ENCODE measurements around the gene TUBB6.
A peak's percentile ranks its signal among the peaks of the same experiment; 100 is the strongest.

TUBB6 gene

DNA sequence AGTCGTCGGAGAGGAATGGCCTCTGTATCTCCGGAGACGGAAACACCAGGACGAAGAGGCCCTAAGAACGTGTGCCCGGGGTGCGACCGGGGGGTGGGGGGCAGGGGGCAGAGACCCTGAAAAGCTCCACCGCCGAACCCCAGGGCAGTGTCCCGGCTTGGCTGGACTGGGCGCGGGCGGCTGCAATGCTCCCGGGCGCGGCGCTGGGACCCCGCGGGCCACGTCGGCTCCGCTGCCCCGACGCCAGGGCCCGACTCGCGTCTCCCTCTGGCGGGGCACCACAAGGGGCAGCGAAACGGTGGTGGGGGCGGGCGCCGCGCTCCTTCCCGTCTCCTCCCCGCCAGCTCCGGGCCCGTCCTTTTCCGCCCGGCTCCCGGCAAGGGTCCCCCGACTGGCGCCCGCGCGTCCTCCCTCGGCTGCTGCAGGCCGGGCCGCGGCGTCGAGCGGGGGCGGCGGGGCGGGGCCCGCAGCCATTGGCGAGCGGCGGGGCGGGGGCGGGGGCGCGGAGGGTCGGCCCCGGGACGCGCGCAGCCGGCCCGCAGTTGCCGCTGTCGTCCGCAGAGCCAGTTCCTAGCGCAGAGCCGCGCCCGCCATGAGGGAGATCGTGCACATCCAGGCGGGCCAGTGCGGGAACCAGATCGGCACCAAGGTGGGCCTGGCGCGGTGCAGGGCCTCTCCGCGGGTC lies at the start of gene TUBB6:
TSS of gene TUBB6 (plus strand) at position 541 of the 685 bp plus-strand sequence. CDS start at position 593, 52 bp downstream.
- POLR2A ChIA-PET = interaction anchor here (0.6 to 3.2 kb wide), 6 partner anchors 10 to 576 kb away, joined by 4 to 17 read pairs (median 6); partner anchors contain the start of genes AFG3L2 and PTPN2
- CTCF ChIA-PET = interaction anchor here (1.0 to 12.6 kb wide), 2 partner anchors 20 to 385 kb away, joined by 3 to 101 read pairs; no protein-coding TSS in a partner anchor

DNA sequence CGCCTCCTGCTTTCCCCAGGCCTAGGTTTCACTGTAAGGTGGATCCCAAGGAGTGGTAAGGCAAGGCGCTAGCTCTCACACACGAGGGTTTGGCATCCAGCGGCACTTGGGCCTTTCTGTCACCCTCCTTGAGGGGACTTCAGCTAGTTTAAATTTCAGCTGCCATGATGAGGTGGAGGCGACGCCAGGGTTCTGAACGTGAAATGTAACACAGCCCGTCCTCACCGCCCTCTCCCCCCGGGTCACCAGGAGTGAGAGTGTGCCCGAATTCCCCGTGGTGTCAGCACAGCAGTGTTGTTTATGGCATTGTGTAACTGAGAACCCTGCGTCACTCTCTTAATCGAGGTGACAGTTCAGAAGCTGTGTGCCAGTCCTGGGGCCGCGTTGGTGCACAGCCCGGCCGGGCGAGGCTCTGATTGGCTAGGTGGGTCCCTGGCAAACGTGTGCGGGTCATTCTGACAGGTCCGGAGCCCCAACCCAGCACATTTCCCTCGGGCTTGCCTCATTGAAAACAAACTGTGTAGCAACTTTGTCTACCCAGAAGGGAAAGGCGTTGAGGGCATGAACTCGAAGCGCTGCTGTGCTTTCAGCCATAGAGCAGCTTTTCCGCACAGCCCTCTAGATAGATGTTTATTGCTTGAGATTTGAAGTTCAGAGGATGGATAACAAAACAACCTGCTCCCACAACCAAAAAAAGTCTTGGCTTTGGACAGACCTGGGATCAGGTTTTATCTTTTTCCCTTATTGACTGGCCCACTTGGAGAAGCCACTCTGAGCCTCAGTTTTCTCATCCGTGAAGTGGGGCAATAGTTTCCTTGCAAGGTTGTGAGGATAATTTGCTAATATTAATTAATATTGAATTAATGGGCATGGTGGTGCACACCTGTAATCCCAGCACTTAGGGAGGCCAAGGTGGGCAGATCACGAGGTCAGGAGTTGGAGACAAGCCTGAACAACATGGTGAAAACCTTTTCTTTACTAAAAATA lies 49.0 kb upstream of the TUBB6 start:
- Histone ChIP-seq H3K27ac (ENCODE audit: extremely low read depth, low read depth, low read length) (no peak overlapping the region), H3K4me3 (ENCODE audit: low read depth, low read length) (no peak overlapping the region), H3K4me1 (ENCODE audit: control insufficient read depth, insufficient read depth, low read length) (no peaks in the 10 kb centered on the region), H3K36me3 (ENCODE audit: control insufficient read depth in 2 of 2, insufficient read depth in 1 of 2, low read length in 2 of 2) (no peaks in the 10 kb centered on the region), H3K9me3 (ENCODE audit: control insufficient read depth, insufficient read depth, low read depth, low read length) (no peaks in the 10 kb centered on the region)
- TF ChIP-seq ZNF423 (tag by site-specific recombination; IDR thresholded peaks at IDR 0.05) = no peak
- TF ChIP-seq ZNF398 (tag by site-specific recombination; IDR thresholded peaks at IDR 0.05) = no peak
- ChIA-PET POLR2A (interaction anchor here (0.5 kb wide), 1 partner anchor 632 kb away, joined by 3 read pairs; no protein-coding TSS in a partner anchor), CTCF (interaction anchor here (0.7 to 1.8 kb wide), 4 partner anchors 11 to 264 kb away, joined by 3 to 6 read pairs (median 4); no protein-coding TSS in a partner anchor)

More for the DNA sequence above, at the start of gene TUBB6:
- Histone ChIP-seq H3K36me3 (ENCODE audit: control insufficient read depth in 2 of 2, insufficient read depth in 1 of 2, low read length in 2 of 2) (peaks cover 20 to 32% of the 10 kb centered on the region in 2 experiments), H3K4me1 (ENCODE audit: control insufficient read depth, insufficient read depth, low read length) (no peaks in the 10 kb centered on the region), H3K4me3 (ENCODE audit: low read depth, low read length) (peak within 1 kb of the TSS; percentile 70), H3K27ac (ENCODE audit: extremely low read depth, low read depth, low read length) (peak within 1 kb of the TSS; percentile 80; the same call in 1 of the 2 replicates), H3K9me3 (ENCODE audit: control insufficient read depth, insufficient read depth, low read depth, low read length) (no peaks in the 10 kb centered on the region)
- TF ChIP-seq ZBTB26 (tag by site-specific recombination; optimal IDR thresholded peaks at IDR 0.05) (peak; percentile 2), ZNF785 (tag by site-specific recombination; IDR thresholded peaks at IDR 0.05) (no peak)

DNA sequence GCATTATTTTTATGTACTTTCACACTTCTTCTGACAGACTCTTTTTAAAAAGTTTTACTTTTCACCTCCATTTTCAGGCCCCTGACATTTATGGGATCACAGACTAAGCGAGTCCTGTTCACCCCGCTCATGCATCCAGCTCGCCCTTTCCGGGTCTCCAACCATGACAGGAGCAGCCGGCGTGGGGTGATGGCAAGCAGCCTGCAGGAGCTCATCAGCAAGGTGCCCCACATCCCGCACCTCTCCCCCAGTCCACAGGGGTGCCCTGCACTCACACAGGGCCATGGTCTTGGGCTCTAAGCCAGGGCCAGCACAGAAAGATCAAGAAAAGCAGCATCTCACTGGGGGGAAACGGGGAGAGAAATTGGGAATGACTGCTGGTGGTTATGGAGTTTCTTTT lies 45.3 kb upstream of the TUBB6 start:
- Histone ChIP-seq H3K9me3 (ENCODE audit: control insufficient read depth, insufficient read depth, low read depth, low read length) (no peaks in the 10 kb centered on the region), H3K4me3 (ENCODE audit: low read depth, low read length) (no peak overlapping the region), H3K36me3 (ENCODE audit: control insufficient read depth in 2 of 2, insufficient read depth in 1 of 2, low read length in 2 of 2) (no peaks in the 10 kb centered on the region), H3K27ac (ENCODE audit: extremely low read depth, low read depth, low read length) (no peak overlapping the region), H3K4me1 (ENCODE audit: control insufficient read depth, insufficient read depth, low read length) (no peaks in the 10 kb centered on the region)
- ChIA-PET POLR2A (no interaction called here), CTCF (interaction anchor here (0.6 to 1.9 kb wide), 3 partner anchors 9 to 401 kb away, joined by 3 to 9 read pairs (median 3); no protein-coding TSS in a partner anchor)
- TF ChIP-seq ZBTB1 (tag by site-specific recombination; IDR thresholded peaks at IDR 0.05) (no peak), ZNF423 (tag by site-specific recombination; IDR thresholded peaks at IDR 0.05) (no peak), KLF7 (tag by site-specific recombination; IDR thresholded peaks at IDR 0.05; ENCODE audit: borderline replicate concordance) (no peak), ZNF133 (tag by site-specific recombination; IDR thresholded peaks at IDR 0.05) (no peak), ZNF112 (tag by site-specific recombination; IDR thresholded peaks at IDR 0.05) (no peak), ZNF48 (tag by site-specific recombination; IDR thresholded peaks at IDR 0.05) (no peak), ZNF521 (tag by site-specific recombination; IDR thresholded peaks at IDR 0.05) (no peak), ZNF2 (tag by site-specific recombination; IDR thresholded peaks at IDR 0.05) (no peak), ZSCAN30 (tag by site-specific recombination; IDR thresholded peaks at IDR 0.05) (no peak), ZNF155 (tag by site-specific recombination; IDR thresholded peaks at IDR 0.05) (no peak), ZNF623 (tag by site-specific recombination; IDR thresholded peaks at IDR 0.05) (no peak), ZNF366 (tag by site-specific recombination; conservative IDR thresholded peaks at IDR 0.05) (no peak), ZNF37A (tag by site-specific recombination; IDR thresholded peaks at IDR 0.05) (no peak), ZNF548 (tag by site-specific recombination; IDR thresholded peaks at IDR 0.05) (no peak), ZNF221 (tag by site-specific recombination; IDR thresholded peaks at IDR 0.05; ENCODE audit: borderline replicate concordance) (no peak), ZNF311 (tag by site-specific recombination; IDR thresholded peaks at IDR 0.05; ENCODE audit: borderline replicate concordance) (no peak)
- TF ChIP-seq, protein P1, sequence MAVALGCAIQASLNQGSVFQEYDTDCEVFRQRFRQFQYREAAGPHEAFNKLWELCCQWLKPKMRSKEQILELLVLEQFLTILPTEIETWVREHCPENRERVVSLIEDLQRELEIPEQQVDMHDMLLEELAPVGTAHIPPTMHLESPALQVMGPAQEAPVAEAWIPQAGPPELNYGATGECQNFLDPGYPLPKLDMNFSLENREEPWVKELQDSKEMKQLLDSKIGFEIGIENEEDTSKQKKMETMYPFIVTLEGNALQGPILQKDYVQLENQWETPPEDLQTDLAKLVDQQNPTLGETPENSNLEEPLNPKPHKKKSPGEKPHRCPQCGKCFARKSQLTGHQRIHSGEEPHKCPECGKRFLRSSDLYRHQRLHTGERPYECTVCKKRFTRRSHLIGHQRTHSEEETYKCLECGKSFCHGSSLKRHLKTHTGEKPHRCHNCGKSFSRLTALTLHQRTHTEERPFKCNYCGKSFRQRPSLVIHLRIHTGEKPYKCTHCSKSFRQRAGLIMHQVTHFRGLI (tag by site-specific recombination; IDR thresholded peaks at IDR 0.05) = no peak
- TF ChIP-seq, protein P2, sequence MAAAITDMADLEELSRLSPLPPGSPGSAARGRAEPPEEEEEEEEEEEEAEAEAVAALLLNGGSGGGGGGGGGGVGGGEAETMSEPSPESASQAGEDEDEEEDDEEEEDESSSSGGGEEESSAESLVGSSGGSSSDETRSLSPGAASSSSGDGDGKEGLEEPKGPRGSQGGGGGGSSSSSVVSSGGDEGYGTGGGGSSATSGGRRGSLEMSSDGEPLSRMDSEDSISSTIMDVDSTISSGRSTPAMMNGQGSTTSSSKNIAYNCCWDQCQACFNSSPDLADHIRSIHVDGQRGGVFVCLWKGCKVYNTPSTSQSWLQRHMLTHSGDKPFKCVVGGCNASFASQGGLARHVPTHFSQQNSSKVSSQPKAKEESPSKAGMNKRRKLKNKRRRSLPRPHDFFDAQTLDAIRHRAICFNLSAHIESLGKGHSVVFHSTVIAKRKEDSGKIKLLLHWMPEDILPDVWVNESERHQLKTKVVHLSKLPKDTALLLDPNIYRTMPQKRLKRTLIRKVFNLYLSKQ (tag by site-specific recombination; IDR thresholded peaks at IDR 0.05; ENCODE audit: borderline replicate concordance) = no peak
